WTC11 (cell line): ENCODE results near the gene PURA. TPM values are rescaled to one million over a fixed set of nuclear protein-coding genes. Genes with fewer than 3 reads are reported as not detected.

Experiments used
- ATAC-seq: fragments of 200-7000 bp; cut with Tn5 transposase; 2 replicates; pipeline ENCODE4 v1.10.0; 2021; ENCODE audit warnings: mild to moderate bottlenecking, moderate library complexity
- CTCF ChIA-PET: fragments of 300-600 bp; sonication (Branson Sonifier 250); formaldehyde crosslinking; loops from one replicate; lab custom pipeline; 2021; ENCODE audit warnings: antibody characterized with exemption; lab: Charles Lee
- POLR2A ChIA-PET: fragments of 350-600 bp; sonication (Branson Sonifier 250); formaldehyde crosslinking; loops from one replicate; lab custom pipeline; 2021; ENCODE audit warnings: antibody characterized with exemption; lab: Charles Lee
- DNase-seq: peaks from one replicate; pipeline ENCODE4 v3.0.0; 2021; ENCODE audit warnings: low spot score
- H3K27ac Mint-ChIP-seq: 2 replicates; pipeline ENCODE4 v1.8.0; 2021; ENCODE audit warnings: mixed read lengths
- H3K27me3 Mint-ChIP-seq: 2 replicates; pipeline ENCODE4 v1.8.0; 2021; ENCODE audit warnings: low read depth, mild to moderate bottlenecking, moderate library complexity, mixed read lengths
- H3K36me3 Mint-ChIP-seq: 2 replicates; pipeline ENCODE4 v1.8.0; 2021; ENCODE audit warnings: mixed read lengths
- H3K4me1 Mint-ChIP-seq: 2 replicates; pipeline ENCODE4 v1.8.0; 2022; ENCODE audit warnings: mixed read lengths
- H3K4me3 Mint-ChIP-seq: 2 replicates; pipeline ENCODE4 v1.8.0; 2021; ENCODE audit warnings: mild to moderate bottlenecking, moderate library complexity, mixed read lengths
- H3K9me3 Mint-ChIP-seq: 2 replicates; pipeline ENCODE4 v1.8.0; 2021; ENCODE audit warnings: mixed read lengths
- ATF1 ChIP-seq: sonication (generic); formaldehyde crosslinking; IDR thresholded peaks from 2 replicates; pipeline ENCODE4 v1.8.1; 2023; ENCODE audit warnings: mild to moderate bottlenecking, moderate library complexity, missing genetic modification reagents
- CBFB ChIP-seq: sonication (generic); formaldehyde crosslinking; IDR thresholded peaks from 2 replicates; pipeline ENCODE4 v1.8.1; 2022; ENCODE audit warnings: mild to moderate bottlenecking, low read depth, missing genetic modification reagents
- E2F4 ChIP-seq: sonication (generic); formaldehyde crosslinking; IDR thresholded peaks from 2 replicates; pipeline ENCODE4 v1.8.1; 2022; ENCODE audit warnings: low read depth, mild to moderate bottlenecking, moderate library complexity, missing genetic modification reagents, borderline replicate concordance
- HMGXB4 ChIP-seq: sonication (generic); formaldehyde crosslinking; IDR thresholded peaks from 2 replicates; pipeline ENCODE4 v1.8.1; 2023; ENCODE audit warnings: mild to moderate bottlenecking, moderate library complexity, missing genetic modification reagents
- IRF2 ChIP-seq: sonication (generic); formaldehyde crosslinking; IDR thresholded peaks from 2 replicates; pipeline ENCODE4 v1.8.0; 2022; ENCODE audit warnings: low read depth, missing genetic modification reagents, borderline replicate concordance
- KAT7 ChIP-seq: sonication (generic); formaldehyde crosslinking; IDR thresholded peaks from 2 replicates; pipeline ENCODE4 v1.8.1; 2023; ENCODE audit warnings: missing genetic modification reagents, mild to moderate bottlenecking, borderline replicate concordance
- NFE2L1 ChIP-seq: sonication (generic); formaldehyde crosslinking; IDR thresholded peaks from 2 replicates; pipeline ENCODE4 v1.8.1; 2023; ENCODE audit warnings: missing genetic modification reagents
- NR2C2 ChIP-seq: sonication (generic); formaldehyde crosslinking; IDR thresholded peaks from 2 replicates; pipeline ENCODE4 v1.8.0; 2022; ENCODE audit warnings: mild to moderate bottlenecking, missing genetic modification reagents
- OVOL2 ChIP-seq: fragments of 250-450 bp; sonication (Bioruptor Pico); IDR thresholded peaks from 2 replicates; pipeline ENCODE4 v1.9.0; 2021; ENCODE audit warnings: mild to moderate bottlenecking, borderline replicate concordance
- PRRX2 ChIP-seq: fragments of 250-450 bp; sonication (Bioruptor Pico); IDR thresholded peaks from 2 replicates; pipeline ENCODE4 v1.8.0; 2021; ENCODE audit warnings: mild to moderate bottlenecking
- RORB ChIP-seq: fragments of 250-450 bp; sonication (Bioruptor Pico); IDR thresholded peaks from 2 replicates; pipeline ENCODE4 v1.9.0; 2021; ENCODE audit warnings: mild to moderate bottlenecking
- SP1 ChIP-seq: sonication (generic); formaldehyde crosslinking; conservative IDR thresholded peaks from 2 replicates; pipeline ENCODE4 v1.8.1; 2022; ENCODE audit warnings: missing genetic modification reagents
- STAT6 ChIP-seq: sonication (generic); formaldehyde crosslinking; conservative IDR thresholded peaks from 2 replicates; pipeline ENCODE4 v1.8.1; 2023; ENCODE audit warnings: mild to moderate bottlenecking, low read depth, missing genetic modification reagents, moderate library complexity
- TP53 ChIP-seq: sonication (generic); formaldehyde crosslinking; IDR thresholded peaks from 2 replicates; pipeline ENCODE4 v1.8.1; 2023; ENCODE audit warnings: mild to moderate bottlenecking, missing genetic modification reagents
- ZNF138 ChIP-seq: sonication (generic); formaldehyde crosslinking; conservative IDR thresholded peaks from 2 replicates; pipeline ENCODE4 v1.8.1; 2022; ENCODE audit warnings: mild to moderate bottlenecking, moderate library complexity, missing genetic modification reagents
- ZNF219 ChIP-seq: sonication (generic); formaldehyde crosslinking; IDR thresholded peaks from 2 replicates; pipeline ENCODE4 v1.8.0; 2023; ENCODE audit warnings: missing genetic modification reagents, mild to moderate bottlenecking, borderline replicate concordance
- ZNF416 ChIP-seq: fragments of 250-450 bp; sonication (Bioruptor Pico); IDR thresholded peaks from 2 replicates; pipeline ENCODE4 v1.9.0; 2021; ENCODE audit warnings: mild to moderate bottlenecking, inconsistent platforms
- ZNF532 ChIP-seq: fragments of 250-450 bp; sonication (Bioruptor Pico); IDR thresholded peaks from 2 replicates; pipeline ENCODE4 v1.9.0; 2021; ENCODE audit warnings: mild to moderate bottlenecking, borderline replicate concordance
- total RNA-seq: library from RNA; stranded (reverse); gene quantifications from 3 replicates; pipeline ENCODE4 v1.2.3, GENCODE V29; 2021
- TF ChIP-seq, protein P1 (sequence below): fragments of 250-450 bp; sonication (Bioruptor Pico); IDR thresholded peaks from 2 replicates; pipeline ENCODE4 v1.9.0; 2021; ENCODE audit warnings: mild to moderate bottlenecking
- TF ChIP-seq, protein P2 (sequence below): fragments of 250-450 bp; sonication (Bioruptor Pico); IDR thresholded peaks from 2 replicates; pipeline ENCODE4 v1.9.0; 2021; ENCODE audit warnings: moderate library complexity, mild to moderate bottlenecking, inconsistent platforms, borderline replicate concordance

Gene PURA
- total RNA-seq, 1 experiment from 2014 or later: 9.0 TPM

DNA sequence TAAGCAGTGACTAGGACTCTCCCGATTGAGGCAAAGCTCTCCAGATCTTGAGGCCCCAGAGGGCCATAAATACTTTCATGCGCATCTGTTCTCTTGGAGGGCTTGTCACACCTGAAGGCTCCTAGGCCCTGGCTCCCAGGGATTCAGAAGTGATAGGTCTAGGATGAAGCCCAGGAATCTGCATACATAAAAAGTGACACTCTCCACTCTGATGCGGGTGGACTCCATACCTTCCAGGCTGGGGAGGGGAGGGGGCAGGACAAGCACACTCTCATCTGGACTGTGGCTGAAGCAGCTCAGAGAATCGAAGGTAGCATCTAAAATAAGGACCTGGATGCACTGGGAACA, 52.0 kb downstream of the PURA start:
- ATAC-seq (0 out of 2 replicates have a peak, but pooled peaks have one; percentile 37), DNase-seq (no peak)
- POLR2A ChIA-PET: no interaction called here
- TF ChIP-seq PRRX2 (no peak), ZNF219 (CRISPR knock-in tag) (no peak), SP1 (CRISPR knock-in tag) (no peak), NFE2L1 (CRISPR knock-in tag) (no peak), ZNF138 (no peak), NR2C2 (CRISPR knock-in tag) (no peak), OVOL2 (no peak), ZNF416 (no peak), IRF2 (CRISPR knock-in tag) (no peak)
- TF ChIP-seq, protein P1, sequence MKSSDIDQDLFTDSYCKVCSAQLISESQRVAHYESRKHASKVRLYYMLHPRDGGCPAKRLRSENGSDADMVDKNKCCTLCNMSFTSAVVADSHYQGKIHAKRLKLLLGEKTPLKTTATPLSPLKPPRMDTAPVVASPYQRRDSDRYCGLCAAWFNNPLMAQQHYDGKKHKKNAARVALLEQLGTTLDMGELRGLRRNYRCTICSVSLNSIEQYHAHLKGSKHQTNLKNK (CRISPR knock-in tag): no peak
- H3K27me3 Mint-ChIP-seq: peaks cover 8% of the 10 kb centered on the region; the same call in 1 of the 2 replicates
- CTCF ChIA-PET: interaction anchor here (1.1 to 1.4 kb wide), 4 partner anchors 9 to 197 kb away, joined by 3 to 5 read pairs (median 3); partner anchors contain the start of gene CYSTM1
- no peaks in the 10 kb centered on the region for H3K9me3 Mint-ChIP-seq
- H3K36me3 Mint-ChIP-seq: no peaks in the 10 kb centered on the region
- peaks cover 14% of the 10 kb centered on the region for H3K4me1 Mint-ChIP-seq
- no peak overlapping the region for H3K4me3 Mint-ChIP-seq
- H3K27ac Mint-ChIP-seq: no peak overlapping the region

- ChIA-PET POLR2A (no interaction called here), CTCF (interaction anchor here (1.1 to 1.4 kb wide), 2 partner anchors 97 to 198 kb away, joined by 3 read pairs; no protein-coding TSS in a partner anchor)
- Mint-ChIP-seq H3K27ac (no peak overlapping the region), H3K9me3 (no peaks in the 10 kb centered on the region), H3K36me3 (no peaks in the 10 kb centered on the region), H3K4me1 (peaks cover 14% of the 10 kb centered on the region), H3K4me3 (no peak overlapping the region), H3K27me3 (peaks cover 8% of the 10 kb centered on the region; the same call in 1 of the 2 replicates)
- DNase-seq (no peak), ATAC-seq (no peak)
- TF ChIP-seq, protein P2, sequence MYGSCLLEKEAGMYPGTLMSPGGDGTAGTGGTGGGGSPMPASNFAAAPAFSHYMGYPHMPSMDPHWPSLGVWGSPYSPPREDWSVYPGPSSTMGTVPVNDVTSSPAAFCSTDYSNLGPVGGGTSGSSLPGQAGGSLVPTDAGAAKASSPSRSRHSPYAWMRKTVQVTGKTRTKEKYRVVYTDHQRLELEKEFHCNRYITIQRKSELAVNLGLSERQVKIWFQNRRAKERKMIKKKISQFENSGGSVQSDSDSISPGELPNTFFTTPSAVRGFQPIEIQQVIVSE (CRISPR knock-in tag): no peak
- TF ChIP-seq IRF2 (CRISPR knock-in tag) (no peak), ZNF532 (CRISPR knock-in tag) (no peak), KAT7 (CRISPR knock-in tag) (no peak), NFE2L1 (CRISPR knock-in tag) (no peak)
Measured at GRCh38 chr5:140166911-140167310, 53.0 kb downstream of the PURA start.

GRCh38 chr5:140168371-140168770, 54.5 kb downstream of the PURA start:
- H3K4me1 Mint-ChIP-seq: peaks cover 14% of the 10 kb centered on the region
- TF ChIP-seq NR2C2 (CRISPR knock-in tag) (no peak), STAT6 (CRISPR knock-in tag) (no peak), RORB (CRISPR knock-in tag) (no peak), HMGXB4 (CRISPR knock-in tag) (no peak), E2F4 (CRISPR knock-in tag) (no peak), PRRX2 (no peak), ATF1 (CRISPR knock-in tag) (no peak), CBFB (no peak), TP53 (no peak)
- no peak for ATAC-seq
- H3K36me3 Mint-ChIP-seq: no peaks in the 10 kb centered on the region
- no peaks in the 10 kb centered on the region for H3K9me3 Mint-ChIP-seq
- H3K27me3 Mint-ChIP-seq: peaks cover 18% of the 10 kb centered on the region
- no peak for DNase-seq
- no peak overlapping the region for H3K27ac Mint-ChIP-seq
- POLR2A ChIA-PET: no interaction called here
- no peak overlapping the region for H3K4me3 Mint-ChIP-seq
- CTCF ChIA-PET: no interaction called here
